ENCODE measurements around the gene P2RY6.

The P2RY6 gene

DNA sequence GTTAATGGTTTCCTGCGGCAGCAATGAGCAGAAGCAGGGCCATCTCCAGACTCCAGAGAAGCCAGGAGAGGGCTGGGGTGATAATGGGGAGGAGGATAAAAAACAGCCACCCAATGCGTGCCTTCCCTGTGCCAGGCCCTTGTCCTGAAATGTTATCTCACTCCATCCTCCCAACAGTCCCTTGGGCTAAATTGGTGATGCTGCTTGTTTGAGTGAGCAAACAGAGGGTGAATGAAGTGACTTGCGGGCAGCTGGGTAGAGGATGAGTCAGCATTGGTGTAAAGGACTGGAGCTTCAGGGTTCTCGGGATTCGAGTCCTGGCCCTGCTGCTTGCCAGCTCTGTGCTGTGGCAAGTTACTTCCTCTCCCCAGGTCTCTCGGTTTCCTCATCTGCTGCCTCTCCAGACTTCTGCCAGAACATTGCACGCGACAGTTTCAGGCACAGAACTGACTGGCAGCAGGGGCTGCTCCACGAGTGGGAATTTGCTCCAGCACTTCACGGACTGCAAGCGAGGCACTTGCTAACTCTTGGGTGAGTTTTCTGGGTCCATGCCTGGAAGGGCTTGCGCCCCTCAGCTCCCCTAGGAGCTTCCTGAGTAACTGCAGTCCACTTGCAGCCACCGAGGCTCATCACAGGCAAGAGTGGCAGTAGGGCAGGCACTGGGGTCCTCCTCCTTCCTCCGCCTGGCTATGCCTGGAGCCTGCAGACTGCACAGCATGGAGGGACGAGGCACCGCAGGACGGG, at the start of gene P2RY6:
P2RY6 (plus strand) TSS at position 403 of the 744 bp plus-strand sequence. CDS start 24,181 bp downstream, outside the sequence.
- H3K4me1 ChIP-seq (ENCODE audit: low read depth, poor library complexity, severe bottlenecking) = peaks cover 54% of the 10 kb centered on the region

DNA sequence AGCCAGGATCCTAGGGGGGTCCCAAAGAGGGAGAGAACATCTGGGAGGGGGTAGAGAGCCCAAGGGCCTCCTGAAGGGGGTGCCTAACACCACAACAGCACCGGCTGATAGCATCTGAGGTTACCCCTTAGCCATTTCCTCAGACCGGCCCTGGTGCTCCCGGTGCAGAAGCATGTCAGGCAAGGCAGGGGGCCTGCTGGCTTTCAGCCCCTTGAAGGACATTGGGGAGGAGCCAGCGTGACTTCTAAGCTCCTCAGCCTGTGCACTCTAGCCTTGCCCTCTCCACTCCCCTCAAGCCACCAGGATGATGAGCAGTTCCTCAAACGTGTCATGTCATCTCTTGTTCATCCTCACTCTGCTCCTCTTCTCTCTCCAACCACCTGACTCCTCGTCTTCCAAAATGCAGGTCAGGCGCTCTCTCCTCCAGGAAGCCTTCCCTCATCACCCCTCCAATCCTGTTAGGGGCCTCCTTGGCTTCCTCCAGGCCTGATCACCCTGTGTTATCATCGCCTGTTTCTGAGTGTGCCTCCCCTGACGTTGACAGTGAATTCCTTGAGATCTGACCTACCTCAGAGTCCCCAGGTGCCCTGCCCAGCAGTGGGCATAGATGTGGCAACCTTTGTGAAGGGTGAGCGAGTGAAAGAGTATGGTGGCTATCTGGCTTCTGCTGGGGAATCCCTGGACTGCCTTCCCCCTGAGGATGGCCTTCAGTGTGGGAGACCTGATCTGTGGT, 48.0 kb upstream of the P2RY6 start:
- no peaks in the 10 kb centered on the region for H3K79me2 ChIP-seq (ENCODE audit: insufficient read depth, low read depth)
- H3K9ac ChIP-seq = no peak overlapping the region
- no peak overlapping the region for H2AFZ ChIP-seq (ENCODE audit: low read depth)
- no peak overlapping the region for H3K4me2 ChIP-seq
- H4K20me1 ChIP-seq (ENCODE audit: insufficient read depth) = no peaks in the 10 kb centered on the region
- H3K36me3 ChIP-seq (ENCODE audit: insufficient read depth) = no peaks in the 10 kb centered on the region
- TF ChIP-seq CTCF (conservative IDR thresholded peaks at IDR 0.05; ENCODE audit: low read depth, low read length) = no peak
- no peak overlapping the region for H3K27ac ChIP-seq
- H3K27me3 ChIP-seq (ENCODE audit: insufficient read depth, low read depth) = no peaks in the 10 kb centered on the region
- H3K4me1 ChIP-seq (ENCODE audit: low read depth, poor library complexity, severe bottlenecking) = no peaks in the 10 kb centered on the region
- H3K4me3 ChIP-seq (IDR thresholded peaks at IDR 0.05; ENCODE audit: insufficient read depth, low read depth, low read length) = no peak overlapping the region

More for the DNA sequence above, at the start of gene P2RY6:
- Histone ChIP-seq H3K4me3 (IDR thresholded peaks at IDR 0.05; ENCODE audit: insufficient read depth, low read depth, low read length) (no peak within 1 kb of the TSS), H3K4me2 (peak within 1 kb of the TSS; percentile 91), H3K27me3 (ENCODE audit: insufficient read depth, low read depth) (no peaks in the 10 kb centered on the region), H3K79me2 (ENCODE audit: insufficient read depth, low read depth) (no peaks in the 10 kb centered on the region), H2AFZ (ENCODE audit: low read depth) (peak within 1 kb of the TSS; percentile 48; the same call in 1 of the 2 replicates), H4K20me1 (ENCODE audit: insufficient read depth) (no peaks in the 10 kb centered on the region), H3K36me3 (ENCODE audit: insufficient read depth) (no peaks in the 10 kb centered on the region), H3K9ac (peak within 1 kb of the TSS; percentile 36; the same call in 1 of the 2 replicates), H3K27ac (peak within 1 kb of the TSS; percentile 72)
- TF ChIP-seq CTCF (conservative IDR thresholded peaks at IDR 0.05; ENCODE audit: low read depth, low read length) = no peak

DNA sequence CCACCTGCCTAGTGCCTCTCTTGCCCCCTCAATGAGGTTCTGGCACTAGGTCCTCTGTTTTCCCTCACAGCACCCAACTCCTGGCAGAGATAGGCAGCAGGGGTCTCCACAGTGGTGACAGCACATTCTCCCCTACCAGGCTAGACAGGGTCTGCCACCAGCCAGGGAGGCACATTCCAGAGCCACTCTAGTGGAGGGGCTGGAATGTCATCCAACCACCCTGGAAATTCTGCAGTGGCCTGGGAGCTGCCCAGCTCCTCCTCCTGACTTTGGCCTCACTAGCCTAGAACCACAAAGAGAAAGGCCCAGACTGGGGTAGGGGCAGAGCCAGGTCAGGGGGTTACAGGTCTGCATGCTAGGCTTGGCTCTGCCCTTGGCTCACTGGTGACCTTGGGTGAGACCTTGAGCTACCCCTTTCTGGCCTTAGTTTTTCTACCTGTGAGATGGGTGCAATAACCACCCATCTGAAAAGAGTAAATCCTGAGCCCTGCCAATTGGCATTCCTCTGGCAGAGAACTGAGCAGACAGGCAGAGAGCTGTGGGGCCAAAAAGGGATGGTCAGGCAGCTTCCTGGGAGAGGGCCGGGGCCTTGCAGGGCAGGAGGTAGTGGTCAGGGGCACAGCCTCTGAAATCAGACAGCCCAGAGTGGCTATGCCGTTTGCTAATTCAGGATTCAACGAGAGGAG, 47.0 kb upstream of the P2RY6 start:
- Histone ChIP-seq H4K20me1 (ENCODE audit: insufficient read depth) (no peaks in the 10 kb centered on the region), H3K27me3 (ENCODE audit: insufficient read depth, low read depth) (no peaks in the 10 kb centered on the region), H3K4me3 (IDR thresholded peaks at IDR 0.05; ENCODE audit: insufficient read depth, low read depth, low read length) (no peak overlapping the region), H3K4me1 (ENCODE audit: low read depth, poor library complexity, severe bottlenecking) (no peaks in the 10 kb centered on the region), H3K9ac (no peak overlapping the region), H3K79me2 (ENCODE audit: insufficient read depth, low read depth) (no peaks in the 10 kb centered on the region), H3K36me3 (ENCODE audit: insufficient read depth) (no peaks in the 10 kb centered on the region), H3K4me2 (no peak overlapping the region), H2AFZ (ENCODE audit: low read depth) (no peak overlapping the region), H3K27ac (no peak overlapping the region)
- no peak for TF ChIP-seq CTCF (conservative IDR thresholded peaks at IDR 0.05; ENCODE audit: low read depth, low read length)

GRCh38 chr11:73225851-73226250, 46.3 kb upstream of the P2RY6 start:
- no peak for TF ChIP-seq CTCF (conservative IDR thresholded peaks at IDR 0.05; ENCODE audit: low read depth, low read length)
- no peaks in the 10 kb centered on the region for H3K27me3 ChIP-seq (ENCODE audit: insufficient read depth, low read depth)
- no peaks in the 10 kb centered on the region for H4K20me1 ChIP-seq (ENCODE audit: insufficient read depth)
- no peak overlapping the region for H2AFZ ChIP-seq (ENCODE audit: low read depth)
- H3K36me3 ChIP-seq (ENCODE audit: insufficient read depth) = no peaks in the 10 kb centered on the region
- H3K4me3 ChIP-seq (IDR thresholded peaks at IDR 0.05; ENCODE audit: insufficient read depth, low read depth, low read length) = no peak overlapping the region
- H3K9ac ChIP-seq = no peak overlapping the region
- H3K4me1 ChIP-seq (ENCODE audit: low read depth, poor library complexity, severe bottlenecking) = no peaks in the 10 kb centered on the region
- H3K4me2 ChIP-seq = no peak overlapping the region
- no peak overlapping the region for H3K27ac ChIP-seq
- H3K79me2 ChIP-seq (ENCODE audit: insufficient read depth, low read depth) = no peaks in the 10 kb centered on the region
